Stimulated activated CD8-positive, alpha-beta memory T cell treated with anti-CD3 and anti-CD28 coated beads, Interleukin-15, amount 100 ng/mL, for 4 hours (primary cell): ENCODE measurements around the gene PLEKHJ1.

Experiments used
- DNase-seq, 2 donors: peaks; one replicate each; pipeline ENCODE4 v3.0.0-alpha.2; 2020; ENCODE audit warnings: low read depth in 2 of 2

The PLEKHJ1 gene

DNA sequence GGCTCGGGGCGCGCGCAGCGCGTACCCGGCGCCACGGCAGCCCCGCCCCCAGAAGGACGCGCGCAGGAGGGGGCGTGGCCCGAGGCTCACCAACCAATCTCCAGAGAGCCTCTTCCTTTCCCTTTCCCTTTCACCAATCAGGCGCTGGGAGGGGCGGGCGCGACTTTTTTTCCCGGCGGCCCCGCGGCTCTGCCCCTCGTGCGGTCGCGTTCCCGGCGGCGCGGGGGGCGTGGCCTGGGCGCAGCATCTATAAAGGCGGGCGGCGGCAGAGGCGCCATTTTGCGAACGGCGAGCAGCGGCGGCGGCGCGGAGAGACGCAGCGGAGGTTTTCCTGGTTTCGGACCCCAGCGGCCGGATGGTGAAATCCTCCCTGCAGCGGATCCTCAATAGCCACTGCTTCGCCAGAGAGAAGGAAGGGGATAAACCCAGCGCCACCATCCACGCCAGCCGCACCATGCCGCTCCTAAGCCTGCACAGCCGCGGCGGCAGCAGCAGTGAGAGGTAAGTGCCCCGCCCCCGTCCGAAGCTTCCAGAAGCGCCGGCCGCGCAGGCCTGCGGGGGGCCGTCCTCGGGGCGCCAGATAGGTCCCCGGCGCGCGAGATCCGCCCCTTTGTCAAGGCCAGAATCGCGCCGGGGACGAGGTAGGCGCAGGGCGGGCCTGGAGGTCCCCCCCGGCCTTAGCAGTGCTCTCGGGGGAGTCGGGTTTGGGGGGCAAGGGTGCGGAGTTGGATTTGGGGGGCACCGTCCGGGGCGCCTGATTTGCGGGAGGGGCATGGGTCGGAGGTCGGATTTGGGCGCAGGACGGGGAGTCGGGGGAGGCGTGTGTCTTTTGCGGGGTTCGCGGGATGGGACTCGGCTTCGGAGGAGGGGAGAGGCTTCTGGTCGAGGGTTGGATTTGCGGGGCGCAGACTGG is 33.4 kb upstream of the PLEKHJ1 start:
- peak; percentile 97 to 99 for DNase-seq

- DNase-seq, result no peak
Measured at GRCh38 chr19:2268861-2269243, 32.7 kb upstream of the PLEKHJ1 start.

DNA sequence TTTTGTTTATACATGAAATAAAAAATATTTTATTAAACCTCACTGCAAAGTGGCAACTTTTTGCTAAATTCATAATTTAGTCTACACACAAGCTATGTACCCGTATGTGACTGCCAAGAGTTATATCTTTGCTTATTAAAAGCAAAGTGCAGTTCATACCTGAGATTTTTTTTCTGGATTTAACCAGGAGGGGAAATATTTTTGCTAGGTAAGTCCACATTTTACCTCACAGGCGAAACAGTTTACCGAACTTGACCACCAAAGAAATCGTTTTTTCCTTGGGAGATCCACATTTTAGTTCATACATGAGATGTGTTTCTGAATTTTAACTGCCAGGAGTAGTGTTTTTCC is 32.3 kb upstream of the PLEKHJ1 start:
- DNase-seq, result no peak

DNA sequence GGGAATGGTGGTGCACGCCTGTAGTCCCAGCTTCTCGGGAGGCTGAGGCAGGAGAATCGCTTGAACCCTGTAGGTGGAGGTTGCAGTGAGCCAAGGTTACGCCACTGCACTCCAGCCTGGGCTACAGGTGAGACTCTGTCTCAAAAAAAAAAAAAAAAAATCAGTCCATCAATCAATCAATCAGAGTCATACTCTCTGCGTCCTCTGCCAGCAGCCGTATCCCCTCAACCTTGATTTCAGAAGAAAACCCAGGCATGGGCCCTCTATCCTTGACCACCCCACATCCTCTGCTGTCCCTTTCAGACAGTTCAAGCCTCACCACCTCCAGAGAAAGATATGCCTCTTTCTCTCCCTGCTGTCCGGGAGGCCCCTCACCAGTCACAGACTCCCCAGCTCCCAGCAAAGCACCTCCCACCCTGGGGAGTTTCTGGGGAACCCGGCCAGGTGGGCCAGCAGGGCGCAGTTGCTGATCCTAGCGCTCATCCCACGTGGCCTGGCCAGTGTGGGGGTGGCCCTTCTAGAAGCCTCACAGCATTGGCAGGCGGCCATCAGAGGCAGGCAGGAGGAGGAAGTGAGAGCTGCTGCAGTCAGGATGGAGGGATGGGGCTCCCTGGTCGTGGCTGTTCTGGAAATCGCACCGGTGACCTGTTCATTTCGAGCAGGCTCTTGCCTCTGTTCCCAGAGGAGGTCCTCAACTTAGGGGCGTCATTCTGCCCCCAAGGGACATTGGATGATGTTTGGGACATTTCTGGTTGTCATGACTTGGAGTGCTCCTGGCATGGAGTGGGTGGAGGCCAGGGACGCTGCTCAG is 30.3 kb upstream of the PLEKHJ1 start:
- DNase-seq, result no peak

DNA sequence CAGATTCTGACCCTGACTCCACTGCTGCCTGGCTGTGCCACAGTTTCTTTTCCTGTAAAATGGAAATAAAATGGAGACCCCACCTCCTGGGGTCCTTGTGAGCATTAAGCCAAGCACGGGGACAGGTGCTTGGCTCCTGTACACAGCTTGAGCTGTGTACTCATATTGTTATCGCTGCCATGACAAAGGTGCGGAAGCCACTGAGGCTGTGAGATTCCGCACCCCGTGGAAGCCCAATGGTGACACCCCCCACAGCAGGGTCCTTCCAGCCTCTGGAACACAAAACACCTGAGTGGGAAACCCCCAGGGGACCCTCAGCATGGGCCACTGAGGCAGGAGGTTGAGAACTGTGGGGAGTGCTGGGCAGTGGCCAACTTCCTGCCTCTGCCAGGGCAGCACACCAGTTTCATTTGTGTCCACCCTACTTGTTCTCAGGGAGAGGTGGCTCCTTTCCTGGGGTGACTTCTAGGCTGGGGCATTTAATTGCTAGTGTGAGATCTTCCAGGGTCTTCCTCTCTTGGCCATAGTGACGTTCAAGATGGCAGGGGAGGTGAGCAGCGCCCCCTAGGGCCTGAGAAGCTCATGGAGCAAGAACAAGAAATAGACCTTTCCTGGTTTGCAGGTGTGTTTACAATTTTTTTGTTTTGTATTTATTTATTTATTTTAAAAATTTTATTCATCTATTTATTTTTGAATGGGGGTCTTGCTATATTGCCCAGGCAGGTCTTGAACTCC is 25.5 kb upstream of the PLEKHJ1 start:
- no peak for DNase-seq

- no peak for DNase-seq
Measured at GRCh38 chr19:2260341-2260805, 24.2 kb upstream of the PLEKHJ1 start.

DNA sequence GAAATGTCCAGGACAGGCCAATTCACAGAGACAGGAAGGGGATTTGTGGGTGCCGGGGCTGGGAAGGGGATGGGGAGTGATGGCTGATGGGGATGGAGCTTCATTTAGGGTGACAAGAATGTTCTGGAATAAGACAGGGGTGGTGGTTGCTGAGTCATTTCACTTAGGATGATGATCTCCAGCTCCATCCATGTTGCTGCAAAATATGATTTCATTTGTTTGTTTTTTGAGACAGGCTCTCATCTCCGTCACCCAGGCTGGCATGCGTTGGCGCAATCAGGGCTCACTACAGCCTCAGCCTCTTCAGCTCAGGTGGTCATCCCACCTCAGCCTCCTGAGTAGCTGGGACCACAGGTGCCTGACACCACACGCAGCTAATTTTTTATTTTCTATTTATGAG is 23.2 kb upstream of the PLEKHJ1 start:
- DNase-seq, result no peak

DNA sequence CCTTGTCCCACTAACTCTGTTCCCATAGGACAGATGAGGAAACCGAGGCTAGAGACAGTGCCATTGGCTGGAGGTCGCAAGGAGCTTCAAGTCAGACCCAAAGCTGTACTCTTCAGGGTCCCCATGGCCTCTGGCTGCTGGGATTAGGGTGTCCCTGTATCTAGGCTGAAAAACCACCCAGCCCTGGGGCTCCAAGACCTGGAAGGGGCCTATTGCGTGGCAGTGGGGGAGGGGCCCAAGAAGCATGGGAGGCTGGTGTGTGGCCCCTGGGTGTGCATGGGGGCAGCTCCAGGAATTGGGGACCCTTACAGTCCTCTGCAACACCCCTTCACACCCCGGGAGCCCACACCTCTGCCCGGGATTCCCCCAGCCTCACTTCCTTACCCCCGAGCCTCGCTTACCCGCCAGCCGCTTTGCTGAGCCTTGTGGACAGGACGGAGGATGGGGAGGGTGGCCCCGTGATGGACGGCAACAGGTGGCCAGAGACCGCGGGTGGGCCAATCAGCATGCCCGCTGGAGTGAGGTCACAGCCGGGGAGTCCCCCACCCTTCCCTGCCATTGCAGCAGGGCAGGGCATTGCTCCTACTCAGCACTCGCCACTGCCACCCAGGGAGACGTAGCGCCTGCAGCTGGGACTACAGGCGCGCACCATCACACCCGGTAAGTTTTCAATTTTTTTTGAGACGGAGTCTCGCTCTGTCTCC is 20.0 kb upstream of the PLEKHJ1 start, which contains the start of gene JSRP1:
Gene JSRP1 (minus strand): TSS at position 436 of the 704 bp plus-strand sequence. CDS start 1,103 bp downstream, outside the sequence.
- no peak for DNase-seq

GRCh38 chr19:2255112-2255845 is 19.1 kb upstream of the PLEKHJ1 start:
- no peak for DNase-seq

- no peak for DNase-seq
Measured at GRCh38 chr19:2254064-2254872, 18.1 kb upstream of the PLEKHJ1 start.

GRCh38 chr19:2253106-2254063 is 17.3 kb upstream of the PLEKHJ1 start:
- no peak for DNase-seq

DNA sequence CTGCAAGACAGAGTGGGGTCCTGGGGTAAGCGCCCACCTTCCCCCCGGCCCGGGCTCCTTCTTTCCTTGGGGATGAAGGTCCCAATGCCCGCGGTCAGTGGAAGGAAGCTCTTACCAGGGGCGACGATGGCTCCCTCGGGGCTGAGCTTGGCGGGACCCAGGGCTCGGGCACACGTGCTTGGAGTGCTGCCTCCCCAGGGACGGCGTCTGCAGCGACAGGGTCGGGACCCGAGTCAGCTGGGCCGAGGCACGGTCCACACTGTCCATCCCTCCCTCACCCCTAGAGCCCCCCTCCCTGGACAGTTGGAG is 16.6 kb upstream of the PLEKHJ1 start:
- DNase-seq, result no peak

- no peak for DNase-seq
Measured at GRCh38 chr19:2252055-2252796, 16.1 kb upstream of the PLEKHJ1 start.

DNA sequence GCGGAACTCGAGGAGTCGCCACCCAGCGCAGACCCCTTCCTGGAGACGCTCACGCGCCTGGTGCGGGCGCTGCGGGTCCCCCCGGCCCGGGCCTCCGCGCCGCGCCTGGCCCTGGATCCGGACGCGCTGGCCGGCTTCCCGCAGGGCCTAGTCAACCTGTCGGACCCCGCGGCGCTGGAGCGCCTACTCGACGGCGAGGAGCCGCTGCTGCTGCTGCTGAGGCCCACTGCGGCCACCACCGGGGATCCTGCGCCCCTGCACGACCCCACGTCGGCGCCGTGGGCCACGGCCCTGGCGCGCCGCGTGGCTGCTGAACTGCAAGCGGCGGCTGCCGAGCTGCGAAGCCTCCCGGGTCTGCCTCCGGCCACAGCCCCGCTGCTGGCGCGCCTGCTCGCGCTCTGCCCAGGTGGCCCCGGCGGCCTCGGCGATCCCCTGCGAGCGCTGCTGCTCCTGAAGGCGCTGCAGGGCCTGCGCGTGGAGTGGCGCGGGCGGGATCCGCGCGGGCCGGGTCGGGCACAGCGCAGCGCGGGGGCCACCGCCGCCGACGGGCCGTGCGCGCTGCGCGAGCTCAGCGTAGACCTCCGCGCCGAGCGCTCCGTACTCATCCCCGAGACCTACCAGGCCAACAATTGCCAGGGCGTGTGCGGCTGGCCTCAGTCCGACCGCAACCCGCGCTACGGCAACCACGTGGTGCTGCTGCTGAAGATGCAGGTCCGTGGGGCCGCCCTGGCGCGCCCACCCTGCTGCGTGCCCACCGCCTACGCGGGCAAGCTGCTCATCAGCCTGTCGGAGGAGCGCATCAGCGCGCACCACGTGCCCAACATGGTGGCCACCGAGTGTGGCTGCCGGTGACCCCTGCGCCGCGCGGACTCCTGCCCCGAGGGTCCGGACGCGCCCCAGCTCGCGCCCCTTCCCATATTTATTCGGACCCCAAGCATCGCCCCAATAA is 15.3 kb upstream of the PLEKHJ1 start:
- DNase-seq, result no peak

DNA sequence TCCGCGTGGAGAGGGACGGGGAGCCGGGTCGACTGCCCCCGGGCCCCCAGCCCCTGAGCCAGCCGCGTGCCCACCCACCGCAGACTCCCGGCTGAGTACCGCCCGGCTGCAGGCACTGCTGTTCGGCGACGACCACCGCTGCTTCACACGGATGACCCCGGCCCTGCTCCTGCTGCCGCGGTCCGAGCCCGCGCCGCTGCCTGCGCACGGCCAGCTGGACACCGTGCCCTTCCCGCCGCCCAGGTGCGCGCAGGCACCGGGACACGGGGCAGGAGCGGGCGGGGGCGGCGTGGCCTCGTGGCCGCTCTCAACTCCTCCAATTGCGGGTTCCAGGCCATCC is 14.6 kb upstream of the PLEKHJ1 start:
- DNase-seq, result no peak

DNA sequence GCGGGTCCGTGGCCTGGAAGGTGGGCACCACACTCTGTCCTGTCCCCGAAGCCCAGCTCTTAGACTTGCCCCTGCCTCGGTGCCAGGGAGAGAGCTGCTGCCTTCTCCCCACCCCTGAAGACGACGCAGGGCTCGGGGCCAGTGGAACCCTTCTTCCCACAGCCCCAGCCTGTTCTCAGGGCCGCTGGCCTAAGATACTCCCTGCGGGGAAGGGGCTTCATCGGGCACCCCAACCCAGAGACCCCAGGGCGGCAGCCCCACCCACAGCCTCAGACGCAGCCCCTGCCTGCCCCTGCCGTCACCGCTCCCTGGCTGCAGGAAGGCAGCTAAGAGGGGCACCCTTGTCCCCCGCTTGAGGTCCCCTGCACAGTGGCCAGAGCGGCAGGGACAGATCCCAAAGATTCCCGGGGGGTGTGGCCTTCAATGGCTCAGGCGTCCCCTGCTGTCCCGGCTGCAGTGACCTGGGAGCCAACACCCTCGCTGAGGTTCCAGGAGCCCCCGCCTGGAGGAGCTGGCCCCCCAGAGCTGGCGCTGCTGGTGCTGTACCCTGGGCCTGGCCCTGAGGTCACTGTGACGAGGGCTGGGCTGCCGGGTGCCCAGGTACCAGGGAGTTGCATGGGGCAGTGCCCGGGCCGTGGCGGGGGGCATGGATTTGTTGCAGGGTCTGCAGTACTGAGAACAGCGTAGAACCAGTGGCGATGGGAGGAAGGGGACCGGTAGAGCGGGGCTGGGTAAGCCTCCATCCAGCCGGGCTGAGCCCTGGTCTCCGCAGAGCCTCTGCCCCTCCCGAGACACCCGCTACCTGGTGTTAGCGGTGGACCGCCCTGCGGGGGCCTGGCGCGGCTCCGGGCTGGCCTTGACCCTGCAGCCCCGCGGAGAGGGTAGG is 14.0 kb upstream of the PLEKHJ1 start:
- no peak for DNase-seq
